Heart right ventricle (tissue), 16 donors: Measurements from ENCODE around the gene SETD1B. TPM values are rescaled to one million over a fixed set of nuclear protein-coding genes. Genes with fewer than 3 reads are reported as not detected.

Experiments
- ATAC-seq, 8 donors: fragments of 200-7000 bp; cut with Tn5 transposase; one replicate each; pipeline ENCODE4 v1.9.1; 2020; ENCODE audit warnings: mild to moderate bottlenecking in 8 of 8, moderate library complexity in 8 of 8, moderate number of reproducible peaks in 1 of 8
- DNase-seq, 2 donors: peaks; one replicate each; pipeline ENCODE4 v3.0.0-alpha.2; 2020
- H3K27ac ChIP-seq, 10 donors: fragments of 200-600 bp; sonication (generic) in 2 of 10; one replicate each; pipeline versions ENCODE4 v1.5.0 to v1.8.0; 2020 to 2022; ENCODE audit warnings: mild to moderate bottlenecking in 3 of 10
- H3K27me3 ChIP-seq, 7 donors: fragments of 200-600 bp; one replicate each; pipeline ENCODE4 v1.8.0; 2021 to 2022; ENCODE audit warnings: mild to moderate bottlenecking in 2 of 7
- H3K36me3 ChIP-seq, 9 donors: fragments of 200-600 bp; sonication (generic) in 1 of 9; one replicate each; pipeline versions ENCODE4 v1.5.0 to v1.8.0; 2020 to 2022; ENCODE audit warnings: mild to moderate bottlenecking in 2 of 9
- H3K4me1 ChIP-seq, 9 donors: fragments of 200-600 bp; sonication (generic) in 1 of 9; one replicate each; pipeline versions ENCODE4 v1.5.0 to v1.8.0; 2020 to 2022; ENCODE audit warnings: mild to moderate bottlenecking in 4 of 9
- H3K4me3 ChIP-seq, 10 donors: fragments of 200-600 bp; sonication (generic) in 2 of 10; one replicate each; pipeline versions ENCODE4 v1.5.0 to v1.8.0; 2020 to 2022; ENCODE audit warnings: mild to moderate bottlenecking in 7 of 10, moderate library complexity in 2 of 10
- H3K9me3 ChIP-seq, 11 donors: fragments of 200-600 bp in 10 of 11; sonication (generic) in 2 of 11; one replicate each; pipeline versions ENCODE4 v1.5.0 to v1.8.0; 2013 to 2022; ENCODE audit warnings: mild to moderate bottlenecking in 2 of 11, control low read depth in 1 of 11, moderate library complexity in 1 of 11
- CTCF ChIP-seq, 9 donors: fragments of 200-600 bp; sonication (generic) in 2 of 9; IDR thresholded peaks; one replicate each; pipeline versions ENCODE4 v1.5.0 to v1.8.0; 2021 to 2022; ENCODE audit warnings: antibody characterized with exemption in 9 of 9, mild to moderate bottlenecking in 5 of 9, moderate library complexity in 1 of 9
- WGBS, 2 donors: extraction: QIAGEN DNeasy Blood & Tissue Kit; methylation state at CpG; one replicate each; pipeline ENCODE4 v1.1.7; 2013; ENCODE audit warnings: inconsistent platforms in 1 of 2; 5-methylcytosine and 5-hydroxymethylcytosine counted together
- intact Hi-C, 10 donors: fragments of 100-400 bp; cut with DNase I; formaldehyde crosslinking; loops; one replicate each; pipeline versions ENCODE4 v1.11.1 to v1.14.2; 2022
- polyA plus RNA-seq, 2 donors: library from polyadenylated mRNA; stranded (reverse); fragments of 200-250 nt; gene quantifications; one replicate each; pipeline ENCODE4 v1.2.3, GENCODE V29; 2013
- total RNA-seq, 10 donors: library from RNA; stranded (reverse); fragmentation: NEBNext Ultra II Directional in 3 of 10; extraction: Animal tissue kit (Norgen Biotek cat#: 25700) in 3 of 10; gene quantifications; one replicate each; pipeline versions ENCODE4 v1.2.1 to v1.2.4, GENCODE V29; 2021 to 2023
- donor health status: Arrhythmogenic right ventricular cardiomyopathy.
- donor health status: ischemic (EF 13 %, LVEDD 7.1; RV severe dilation, severe dysfunction).
- donor health status: healthy with polysubstance abuse.
- donor health status: DM: no; HTN: yes; CAD: no.
- donor health status: DM: no; HTN: no; CAD: no.
- donor health status: ischemic (EF 25% LVEDD 6.9; RV normal size, moderate dysfunction).
- donor health status: ischemic (EF 25% LVEDD 5.7; RV mildly dilated, moderate dysfunction).
- donor health status: healthy.
- donor health status: DM: yes; HTN: yes; CAD: no.
- donor health status: Ischemic cardiomyopathy.
- donor health status: ischemic (EF 35%, LVEDD 5.7; RV mildly dilated, moderate dysfunction).
- donor health status: nonischemic (EF 11% LVEDD 7.7; RV severe dilation, severe dysfunction).
- donor health status: DM: yes; HTN: yes; CAD: no.
- donor health status: PGD.
- donor health status: ischemic (EF 29% LVEDD 5.4; RV normal size, mild dysfunction).
- donor health status: nonischemic (EF 23%, LVEDD 6.1; RV moderate dilation, normal function).

The SETD1B gene
- total and polyA plus RNA-seq, 12 donors = 2.8 to 14.8 (median 11.2) TPM

- no peak for ATAC-seq
- H3K27ac ChIP-seq = peak overlapping the region in 7 of 10 donors; percentile 34 to 100 (median 100)
- WGBS, 2 donors = 2 to 9% methylated on average over 16 of the region's 16 CpGs
- no peaks in the 10 kb centered on the region for H3K27me3 ChIP-seq
- peaks cover 0 to 48% (median 18%) of the 10 kb centered on the region in 9 donors for H3K36me3 ChIP-seq
- TF ChIP-seq CTCF (IDR thresholded peaks at IDR 0.05) = no peak
- intact Hi-C loops = no loop called here
- no peaks in the 10 kb centered on the region for H3K9me3 ChIP-seq
- no peak for DNase-seq
- H3K4me1 ChIP-seq = peaks cover 20 to 49% (median 38%) of the 10 kb centered on the region in 9 donors
- peak overlapping the region; percentile 65 to 87 (median 76) for H3K4me3 ChIP-seq
Observed at GRCh38 chr12:121806009-121806545, 2.3 kb downstream of the SETD1B start.

GRCh38 chr12:121806546-121807423 is 3.0 kb downstream of the SETD1B start:
- peaks cover 0 to 53% (median 18%) of the 10 kb centered on the region in 9 donors for H3K36me3 ChIP-seq
- H3K4me1 ChIP-seq = peaks cover 26 to 50% (median 46%) of the 10 kb centered on the region in 9 donors
- no peaks in the 10 kb centered on the region for H3K27me3 ChIP-seq
- WGBS, 2 donors = 32 to 37% methylated on average over 21 of the region's 21 CpGs
- TF ChIP-seq CTCF (IDR thresholded peaks at IDR 0.05) = no peak
- DNase-seq (no peak), ATAC-seq (no peak)
- intact Hi-C loops = no loop called here
- H3K9me3 ChIP-seq = no peaks in the 10 kb centered on the region
- H3K4me3 ChIP-seq = peak overlapping the region in 9 of 10 donors; percentile 65 to 87 (median 76)
- peak overlapping the region in 8 of 10 donors; percentile 10 to 100 (median 95) for H3K27ac ChIP-seq

- peaks cover 27 to 61% (median 55%) of the 10 kb centered on the region in 9 donors for H3K4me1 ChIP-seq
- H3K27me3 ChIP-seq = no peaks in the 10 kb centered on the region
- H3K36me3 ChIP-seq = peaks cover 0 to 56% (median 18%) of the 10 kb centered on the region in 9 donors
- no peak overlapping the region for H3K4me3 ChIP-seq
- no peak for TF ChIP-seq CTCF (IDR thresholded peaks at IDR 0.05)
- intact Hi-C loops = no loop called here
- ATAC-seq (no peak), DNase-seq (no peak)
- H3K9me3 ChIP-seq = no peaks in the 10 kb centered on the region
- 81 to 87% methylated on average over 14 of the region's 14 CpGs for WGBS, 2 donors
- H3K27ac ChIP-seq = no peak overlapping the region
Observed at GRCh38 chr12:121807642-121808347, 4.0 kb downstream of the SETD1B start.

GRCh38 chr12:121808623-121809022 is 4.8 kb downstream of the SETD1B start:
- Histone ChIP-seq H3K4me3 (no peak overlapping the region), H3K27ac (no peak overlapping the region), H3K4me1 (peaks cover 27 to 69% (median 63%) of the 10 kb centered on the region in 9 donors), H3K9me3 (no peaks in the 10 kb centered on the region), H3K27me3 (no peaks in the 10 kb centered on the region), H3K36me3 (peaks cover 0 to 64% (median 18%) of the 10 kb centered on the region in 9 donors)
- no peak for TF ChIP-seq CTCF (IDR thresholded peaks at IDR 0.05)
- ATAC-seq (no peak), DNase-seq (no peak)
- intact Hi-C loops = no loop called here
- 84 to 91% methylated on average over 8 of the region's 8 CpGs for WGBS, 2 donors
